NOMO-1 treated with dmso at 0.1 percent for 144 hours (cell line): Measurements from ENCODE around the gene TMEM125.

Source experiments
- DNase-seq: peaks from one replicate; lab custom pipeline; 2025; ENCODE audit not compliant: unreplicated experiment; lab: John Stamatoyannopoulos, UW

Gene TMEM125

GRCh38 chr1:43246466-43247213 is 23.1 kb upstream of the TMEM125 start:
- no peak for DNase-seq

- DNase-seq = no peak
Observed at GRCh38 chr1:43247256-43247921, 22.4 kb upstream of the TMEM125 start.

GRCh38 chr1:43250351-43250761 is 19.4 kb upstream of the TMEM125 start:
- DNase-seq = no peak

- DNase-seq = no peak
Observed at GRCh38 chr1:43251024-43251423, 18.8 kb upstream of the TMEM125 start.

GRCh38 chr1:43252225-43252624 is 17.6 kb upstream of the TMEM125 start:
- no peak for DNase-seq

GRCh38 chr1:43253173-43253572 is 16.6 kb upstream of the TMEM125 start:
- no peak for DNase-seq

GRCh38 chr1:43253876-43254275 is 15.9 kb upstream of the TMEM125 start:
- no peak for DNase-seq

GRCh38 chr1:43255438-43256210 is 14.2 kb upstream of the TMEM125 start:
- DNase-seq = no peak

- no peak for DNase-seq
Observed at GRCh38 chr1:43256675-43257570, 12.9 kb upstream of the TMEM125 start.

GRCh38 chr1:43258370-43258769 is 11.4 kb upstream of the TMEM125 start:
- DNase-seq = no peak

- no peak for DNase-seq
Observed at GRCh38 chr1:43265431-43265830, 4.4 kb upstream of the TMEM125 start.

- DNase-seq = no peak
Observed at GRCh38 chr1:43266881-43267280, 2.9 kb upstream of the TMEM125 start.

GRCh38 chr1:43267291-43267805 is 2.4 kb upstream of the TMEM125 start:
- no peak for DNase-seq

- no peak for DNase-seq
Observed at GRCh38 chr1:43267818-43268425, 1.9 kb upstream of the TMEM125 start.

GRCh38 chr1:43270421-43271095 is 775 bp downstream of the TMEM125 start:
- DNase-seq = no peak

GRCh38 chr1:43271186-43272118 is 1.7 kb downstream of the TMEM125 start:
- DNase-seq = no peak

GRCh38 chr1:43272161-43272560 is 2.4 kb downstream of the TMEM125 start:
- no peak for DNase-seq
